Stomach (tissue), 4 donors: ENCODE measurements around the gene RPTN.

Experiments
- CTCF ChIP-seq, 7 experiments: fragments of 450-650 bp in 4 of 7; fragments of 200-600 bp in 3 of 7; sonication (generic) in 3 of 7; IDR thresholded peaks; one replicate each; pipeline ENCODE4 v1.5.1; 2016 to 2019; ENCODE audit warnings: antibody characterized with exemption in 7 of 7, control low read depth in 2 of 7, mild to moderate bottlenecking in 1 of 7
- POLR2A ChIP-seq, 4 donors: fragments of 450-650 bp; IDR thresholded peaks; one replicate each; pipeline ENCODE4 v1.6.1; 2016; ENCODE audit warnings: antibody characterized with exemption in 4 of 4, control low read depth in 2 of 4, mild to moderate bottlenecking in 1 of 4, moderate library complexity in 1 of 4
- POLR2AphosphoS5 ChIP-seq, 3 donors: sonication (generic); formaldehyde crosslinking; IDR thresholded peaks; one replicate each; pipeline ENCODE4 v1.6.1; 2016; ENCODE audit warnings: antibody characterized with exemption in 3 of 3

GRCh38 chr1:152179566-152179965 lies 20.5 kb upstream of the RPTN start:
- no peak for TF ChIP-seq POLR2AphosphoS5 (IDR thresholded peaks at IDR 0.05)
- TF ChIP-seq CTCF (IDR thresholded peaks at IDR 0.05): no peak
- no peak for TF ChIP-seq POLR2A (IDR thresholded peaks at IDR 0.05)
